Measurements from ENCODE around the gene VWA1.

The VWA1 gene

GRCh38 chr1:1403653-1404052, 31.8 kb upstream of the VWA1 start:
- ChIA-PET POLR2A (interaction anchor here (0.7 to 1.2 kb wide), 2 partner anchors 22 to 38 kb away, joined by 3 to 4 read pairs; a partner anchor contains a TSS), CTCF (interaction anchor here (1.2 kb wide), 1 partner anchor 37 kb away, joined by 4 read pairs; no protein-coding TSS in a partner anchor)
- Histone ChIP-seq H3K4me3 (ENCODE audit: low read depth, low read length) (no peak overlapping the region), H3K27ac (ENCODE audit: extremely low read depth, low read depth, low read length) (peak overlapping the region; percentile 8; the same call in 1 of the 2 replicates), H3K4me1 (ENCODE audit: control insufficient read depth, insufficient read depth, low read length) (no peaks in the 10 kb centered on the region), H3K36me3 (ENCODE audit: control insufficient read depth in 2 of 2, insufficient read depth in 1 of 2, low read length in 2 of 2) (peaks cover 19 to 69% of the 10 kb centered on the region in 2 experiments; a peak in 2 of 3 replicates), H3K9me3 (ENCODE audit: control insufficient read depth, insufficient read depth, low read depth, low read length) (no peaks in the 10 kb centered on the region)
- TF ChIP-seq PBX3 (CRISPR knock-in tag; IDR thresholded peaks at IDR 0.05) (no peak), ZNF510 (tag by site-specific recombination; IDR thresholded peaks at IDR 0.05; ENCODE audit: insufficient replicate concordance) (no peak), SP3 (tag by site-specific recombination; IDR thresholded peaks at IDR 0.05) (no peak), TCF7L2 (IDR thresholded peaks at IDR 0.05; ENCODE audit: borderline replicate concordance, low read depth, low read length) (no peak), ZNF169 (tag by site-specific recombination; IDR thresholded peaks at IDR 0.05) (no peak), SCRT1 (tag by site-specific recombination; IDR thresholded peaks at IDR 0.05; ENCODE audit: borderline replicate concordance) (no peak), ZNF335 (tag by site-specific recombination; conservative IDR thresholded peaks at IDR 0.05) (no peak), ZFP37 (tag by site-specific recombination; IDR thresholded peaks at IDR 0.05) (no peak), ZNF10 (tag by site-specific recombination; IDR thresholded peaks at IDR 0.05) (no peak), ZNF426 (tag by site-specific recombination; IDR thresholded peaks at IDR 0.05) (no peak), ZNF626 (tag by site-specific recombination; IDR thresholded peaks at IDR 0.05) (no peak), ZNF785 (tag by site-specific recombination; IDR thresholded peaks at IDR 0.05) (no peak), INSM2 (tag by site-specific recombination; IDR thresholded peaks at IDR 0.05) (no peak), ZNF776 (tag by site-specific recombination; IDR thresholded peaks at IDR 0.05; ENCODE audit: borderline replicate concordance) (no peak), ZNF23 (tag by site-specific recombination; IDR thresholded peaks at IDR 0.05; ENCODE audit: borderline replicate concordance) (no peak), ZNF302 (tag by site-specific recombination; IDR thresholded peaks at IDR 0.05; ENCODE audit: low read depth) (no peak), ZNF19 (tag by site-specific recombination; IDR thresholded peaks at IDR 0.05; ENCODE audit: low read depth) (no peak), YY1 (tag by site-specific recombination; IDR thresholded peaks at IDR 0.05) (no peak), ZNF530 (tag by site-specific recombination; IDR thresholded peaks at IDR 0.05; ENCODE audit: low read depth) (no peak), ZNF561 (tag by site-specific recombination; IDR thresholded peaks at IDR 0.05; ENCODE audit: borderline replicate concordance) (no peak), YY2 (tag by site-specific recombination; IDR thresholded peaks at IDR 0.05) (no peak), ZNF692 (tag by site-specific recombination; IDR thresholded peaks at IDR 0.05) (no peak), ZNF155 (tag by site-specific recombination; IDR thresholded peaks at IDR 0.05) (no peak), ELK4 (IDR thresholded peaks at IDR 0.05; ENCODE audit: borderline replicate concordance, low read depth, low read length) (no peak), ZNF311 (tag by site-specific recombination; IDR thresholded peaks at IDR 0.05; ENCODE audit: borderline replicate concordance) (no peak), HOXA7 (CRISPR knock-in tag; IDR thresholded peaks at IDR 0.05; ENCODE audit: borderline replicate concordance) (no peak), ZNF18 (tag by site-specific recombination; IDR thresholded peaks at IDR 0.05) (peak; percentile 60; the same call in 1 of the 2 replicates), ZXDB (tag by site-specific recombination; IDR thresholded peaks at IDR 0.05) (no peak), GFI1B (tag by site-specific recombination; IDR thresholded peaks at IDR 0.05) (no peak), EGR2 (tag by site-specific recombination; IDR thresholded peaks at IDR 0.05; ENCODE audit: low read depth) (peak; percentile 64; the same call in 1 of the 2 replicates), KLF10 (tag by site-specific recombination; IDR thresholded peaks at IDR 0.05) (no peak), ZBTB44 (tag by site-specific recombination; IDR thresholded peaks at IDR 0.05) (no peak)
